IMR-90 (cell line): Measurements from ENCODE around the gene KRTAP10-3.

Experiments
- CEBPB ChIP-seq: IDR thresholded peaks from 2 replicates; pipeline ENCODE4 v1.6.1; 2012; ENCODE audit warnings: low read depth, low read length, improper control_type of control experiment
- FOS ChIP-seq: fragments of 150-350 bp; IDR thresholded peaks from 2 replicates; pipeline ENCODE4 v1.6.1; 2016; ENCODE audit warnings: low read depth, low read length
- POLR2A ChIP-seq: IDR thresholded peaks from 2 replicates; pipeline ENCODE4 v1.6.1; 2012; ENCODE audit warnings: mild to moderate bottlenecking, low read depth, low read length
- RAD21 ChIP-seq: IDR thresholded peaks from 2 replicates; pipeline ENCODE4 v1.6.1; 2012; ENCODE audit warnings: low read length, improper control_type of control experiment
- RCOR1 ChIP-seq: IDR thresholded peaks from 2 replicates; pipeline ENCODE4 v1.6.1; 2012; ENCODE audit warnings: mild to moderate bottlenecking, low read length, improper control_type of control experiment; ENCODE audit not compliant: insufficient replicate concordance
- RFX5 ChIP-seq: IDR thresholded peaks from 2 replicates; pipeline ENCODE4 v1.8.0; 2012; ENCODE audit warnings: low read depth, mild to moderate bottlenecking, low read length, moderate library complexity
- SMC3 ChIP-seq: fragments of 150-350 bp; IDR thresholded peaks from 2 replicates; pipeline ENCODE4 v1.6.1; 2016; ENCODE audit warnings: low read depth, mild to moderate bottlenecking, antibody characterized with exemption, low read length, moderate library complexity
- TF ChIP-seq, protein P1 (sequence below): conservative IDR thresholded peaks from 2 replicates; pipeline ENCODE4 v1.5.1; 2012; ENCODE audit warnings: mild to moderate bottlenecking, low read depth, low read length, improper control_type of control experiment
- TF ChIP-seq, protein P2 (sequence below): fragments of 150-350 bp; IDR thresholded peaks from 2 replicates; pipeline ENCODE4 v1.6.1; 2016; ENCODE audit warnings: low read depth, mild to moderate bottlenecking, low read length, moderate library complexity, borderline replicate concordance
- TF ChIP-seq, protein P3 (sequence below): fragments of 150-350 bp; IDR thresholded peaks from 2 replicates; pipeline ENCODE4 v1.6.1; 2017; ENCODE audit warnings: mild to moderate bottlenecking, antibody characterized with exemption, low read length, low read depth

DNA sequence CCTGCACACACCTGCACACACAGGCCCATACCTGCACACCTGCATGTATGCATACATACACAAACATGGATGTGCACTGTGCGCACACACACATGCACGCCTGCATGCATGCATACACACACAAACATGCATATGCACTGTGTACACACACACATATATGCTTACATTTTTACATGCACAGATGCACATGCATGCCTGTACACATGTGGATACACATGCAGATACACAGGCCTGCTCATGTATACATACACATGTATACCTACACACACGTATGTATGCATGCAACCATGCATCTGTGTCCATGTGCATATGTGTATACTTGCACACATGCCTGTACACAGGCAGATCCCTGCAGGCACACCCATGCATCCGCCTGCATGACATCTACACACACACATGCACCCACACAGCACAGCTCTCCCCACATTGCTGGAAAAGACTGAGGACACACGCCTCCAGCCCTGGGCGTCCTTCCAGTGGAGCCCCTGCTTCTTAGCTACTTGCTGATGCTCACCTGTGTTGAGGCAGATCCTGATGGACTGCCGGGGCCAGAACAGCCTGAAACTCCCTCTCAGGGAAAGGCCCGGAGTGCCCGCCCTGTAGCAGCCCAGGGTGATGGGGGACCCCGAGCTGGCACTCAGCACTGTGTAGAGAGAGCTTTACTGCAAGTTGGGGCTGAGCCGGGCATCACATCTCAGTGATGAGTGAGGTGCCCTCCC, 47.2 kb downstream of the KRTAP10-3 start:
- TF ChIP-seq POLR2A = no peak
- TF ChIP-seq, protein P1, sequence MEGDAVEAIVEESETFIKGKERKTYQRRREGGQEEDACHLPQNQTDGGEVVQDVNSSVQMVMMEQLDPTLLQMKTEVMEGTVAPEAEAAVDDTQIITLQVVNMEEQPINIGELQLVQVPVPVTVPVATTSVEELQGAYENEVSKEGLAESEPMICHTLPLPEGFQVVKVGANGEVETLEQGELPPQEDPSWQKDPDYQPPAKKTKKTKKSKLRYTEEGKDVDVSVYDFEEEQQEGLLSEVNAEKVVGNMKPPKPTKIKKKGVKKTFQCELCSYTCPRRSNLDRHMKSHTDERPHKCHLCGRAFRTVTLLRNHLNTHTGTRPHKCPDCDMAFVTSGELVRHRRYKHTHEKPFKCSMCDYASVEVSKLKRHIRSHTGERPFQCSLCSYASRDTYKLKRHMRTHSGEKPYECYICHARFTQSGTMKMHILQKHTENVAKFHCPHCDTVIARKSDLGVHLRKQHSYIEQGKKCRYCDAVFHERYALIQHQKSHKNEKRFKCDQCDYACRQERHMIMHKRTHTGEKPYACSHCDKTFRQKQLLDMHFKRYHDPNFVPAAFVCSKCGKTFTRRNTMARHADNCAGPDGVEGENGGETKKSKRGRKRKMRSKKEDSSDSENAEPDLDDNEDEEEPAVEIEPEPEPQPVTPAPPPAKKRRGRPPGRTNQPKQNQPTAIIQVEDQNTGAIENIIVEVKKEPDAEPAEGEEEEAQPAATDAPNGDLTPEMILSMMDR = no peak
- TF ChIP-seq, protein P2, sequence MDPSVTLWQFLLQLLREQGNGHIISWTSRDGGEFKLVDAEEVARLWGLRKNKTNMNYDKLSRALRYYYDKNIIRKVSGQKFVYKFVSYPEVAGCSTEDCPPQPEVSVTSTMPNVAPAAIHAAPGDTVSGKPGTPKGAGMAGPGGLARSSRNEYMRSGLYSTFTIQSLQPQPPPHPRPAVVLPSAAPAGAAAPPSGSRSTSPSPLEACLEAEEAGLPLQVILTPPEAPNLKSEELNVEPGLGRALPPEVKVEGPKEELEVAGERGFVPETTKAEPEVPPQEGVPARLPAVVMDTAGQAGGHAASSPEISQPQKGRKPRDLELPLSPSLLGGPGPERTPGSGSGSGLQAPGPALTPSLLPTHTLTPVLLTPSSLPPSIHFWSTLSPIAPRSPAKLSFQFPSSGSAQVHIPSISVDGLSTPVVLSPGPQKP = no peak
- no peak for TF ChIP-seq RFX5
- no peak for TF ChIP-seq CEBPB
- TF ChIP-seq RAD21 = no peak
- no peak for TF ChIP-seq SMC3
- TF ChIP-seq RCOR1 = no peak
- TF ChIP-seq FOS = no peak
- TF ChIP-seq, protein P3, sequence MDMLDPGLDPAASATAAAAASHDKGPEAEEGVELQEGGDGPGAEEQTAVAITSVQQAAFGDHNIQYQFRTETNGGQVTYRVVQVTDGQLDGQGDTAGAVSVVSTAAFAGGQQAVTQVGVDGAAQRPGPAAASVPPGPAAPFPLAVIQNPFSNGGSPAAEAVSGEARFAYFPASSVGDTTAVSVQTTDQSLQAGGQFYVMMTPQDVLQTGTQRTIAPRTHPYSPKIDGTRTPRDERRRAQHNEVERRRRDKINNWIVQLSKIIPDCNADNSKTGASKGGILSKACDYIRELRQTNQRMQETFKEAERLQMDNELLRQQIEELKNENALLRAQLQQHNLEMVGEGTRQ = no peak
